A549 (cell line): ENCODE results near the gene ZFPM1. TPM values are rescaled to one million over a fixed set of nuclear protein-coding genes. Genes with fewer than 3 reads are reported as not detected.
A peak's percentile ranks its signal among the peaks of the same experiment; 100 is the strongest.

Experiments
- ATAC-seq, 2 experiments: fragments of 200-7000 bp in 1 of 2; fragments of >200 bp in 1 of 2; cut with Nextera tagmentation in 1 of 2; cut with Tn5 transposase in 1 of 2; 3 replicates each; pipeline versions ENCODE4 v1.8.0 to v1.9.1; 2018 to 2020; ENCODE audit warnings: mild to moderate bottlenecking in 1 of 2, moderate library complexity in 1 of 2
- CTCF ChIA-PET: fragments of 300-600 bp; sonication (Branson Sonifier 250); formaldehyde crosslinking; extraction: SDS; loops from one replicate; lab custom pipeline; 2021; ENCODE audit warnings: antibody characterized with exemption, inconsistent platforms; lab: Yijun Ruan, JAX
- POLR2A ChIA-PET: fragments of 350-600 bp; formaldehyde crosslinking; extraction: SDS; loops from one replicate; lab custom pipeline; 2021; ENCODE audit warnings: antibody characterized with exemption, inconsistent platforms; lab: Yijun Ruan, JAX
- DNase-seq, 2 experiments: peaks; one replicate each; pipeline versions ENCODE4 v3.0.0 to v3.0.0-alpha.2; 2011 to 2016; ENCODE audit warnings: low read depth in 1 of 2, low spot score in 1 of 2
- FAIRE-seq: peaks from 2 replicates; lab custom pipeline; 2011; peaks lifted over from hg19 to GRCh38; lab: Jason Lieb, UNC
- H3K27ac ChIP-seq, 2 experiments: fragments of >200 bp; sonication (Bioruptor Twin); formaldehyde crosslinking; 3 replicates each; pipeline ENCODE4 v1.5.1; 2016 to 2017
- H3K4me1 ChIP-seq: fragments of >200 bp; sonication (Bioruptor Twin); formaldehyde crosslinking; 3 replicates; pipeline ENCODE4 v1.6.1; 2016
- H3K4me2 ChIP-seq: fragments of >200 bp; sonication (Bioruptor Twin); formaldehyde crosslinking; 3 replicates; pipeline ENCODE4 v1.6.1; 2016
- H3K4me3 ChIP-seq: fragments of >200 bp; sonication (Bioruptor Twin); formaldehyde crosslinking; 3 replicates; pipeline ENCODE4 v1.5.1; 2016
- H3K9me3 ChIP-seq: fragments of >200 bp; sonication (Bioruptor Twin); formaldehyde crosslinking; 3 replicates; pipeline ENCODE4 v1.6.1; 2016
- BHLHE40 ChIP-seq: IDR thresholded peaks from 2 replicates; pipeline ENCODE4 v1.6.1; 2012; ENCODE audit warnings: low read depth, low read length, inconsistent platforms
- CEBPB ChIP-seq, 2 experiments: fragments of >200 bp in 1 of 2; sonication (Bioruptor Twin) in 1 of 2; formaldehyde crosslinking in 1 of 2; IDR thresholded peaks; 2 replicates each; pipeline ENCODE4 v1.6.1; 2012 to 2016
- EHF ChIP-seq: fragments of 250-450 bp; sonication (Bioruptor Pico); IDR thresholded peaks from 2 replicates; pipeline ENCODE4 v1.5.0; 2020; ENCODE audit warnings: mild to moderate bottlenecking
- EHMT2 ChIP-seq: fragments of 200-600 bp; sonication (generic); IDR thresholded peaks from 2 replicates; pipeline ENCODE4 v1.6.1; 2016; ENCODE audit warnings: antibody characterized with exemption, low read depth, mild to moderate bottlenecking, moderate library complexity
- FOXS1 ChIP-seq: fragments of 250-450 bp; sonication (Bioruptor Pico); IDR thresholded peaks from 2 replicates; pipeline ENCODE4 v1.5.0; 2020; ENCODE audit warnings: mild to moderate bottlenecking, moderate library complexity
- GATA3 ChIP-seq: IDR thresholded peaks from 2 replicates; pipeline ENCODE4 v1.6.1; 2012; ENCODE audit warnings: borderline replicate concordance
- HOXB5 ChIP-seq: fragments of 250-450 bp; sonication (Bioruptor Pico); IDR thresholded peaks from 2 replicates; pipeline ENCODE4 v1.5.0; 2020; ENCODE audit warnings: mild to moderate bottlenecking, moderate library complexity
- JUN ChIP-seq, 2 experiments: fragments of >200 bp; sonication (Bioruptor Twin); formaldehyde crosslinking; IDR thresholded peaks; 2 replicates in 1 of 2; 3 replicates in 1 of 2; pipeline ENCODE4 v1.6.1; 2016 to 2017
- KDM1A ChIP-seq: fragments of 200-600 bp; sonication (generic); IDR thresholded peaks from 2 replicates; pipeline ENCODE4 v1.6.1; 2016; ENCODE audit warnings: low read depth, mild to moderate bottlenecking
- KDM5A ChIP-seq: fragments of 200-600 bp; sonication (generic); IDR thresholded peaks from 2 replicates; pipeline ENCODE4 v1.6.1; 2016; ENCODE audit warnings: antibody characterized with exemption, mild to moderate bottlenecking
- MYC ChIP-seq: IDR thresholded peaks from 2 replicates; pipeline ENCODE4 v1.6.1; 2012; ENCODE audit warnings: mild to moderate bottlenecking, inconsistent platforms, low read length, improper control_type of control experiment, borderline replicate concordance
- NR3C1 ChIP-seq: fragments of >200 bp; sonication (Bioruptor Twin); formaldehyde crosslinking; IDR thresholded peaks from 3 replicates; pipeline ENCODE4 v1.6.1; 2017
- POLR2A ChIP-seq: IDR thresholded peaks from 2 replicates; pipeline ENCODE4 v1.6.1; 2012; ENCODE audit warnings: mild to moderate bottlenecking, low read length
- POLR2AphosphoS2 ChIP-seq: conservative IDR thresholded peaks from 2 replicates; pipeline ENCODE4 v1.6.1; 2012; ENCODE audit warnings: low read length, improper control_type of control experiment, inconsistent platforms
- RAD21 ChIP-seq, 2 experiments: fragments of >200 bp in 1 of 2; sonication (Bioruptor Twin) in 1 of 2; formaldehyde crosslinking in 1 of 2; IDR thresholded peaks in 1 of 2; conservative IDR thresholded peaks in 1 of 2; 2 replicates in 1 of 2; 3 replicates in 1 of 2; pipeline ENCODE4 v1.6.1; 2012 to 2018; ENCODE audit warnings: inconsistent platforms in 1 of 2
- RNF2 ChIP-seq: fragments of 200-600 bp; sonication (generic); IDR thresholded peaks from 2 replicates; pipeline ENCODE4 v1.6.1; 2016; ENCODE audit warnings: low read depth, mild to moderate bottlenecking, antibody characterized with exemption, moderate library complexity, borderline replicate concordance
- SMC3 ChIP-seq: fragments of >200 bp; sonication (Bioruptor Twin); formaldehyde crosslinking; IDR thresholded peaks from 3 replicates; pipeline ENCODE4 v1.6.1; 2018; ENCODE audit warnings: inconsistent platforms
- SREBF2 ChIP-seq: fragments of 450-650 bp; IDR thresholded peaks from 2 replicates; pipeline ENCODE4 v1.6.1; 2014; ENCODE audit warnings: mild to moderate bottlenecking, moderate library complexity
- ZNF302 ChIP-seq: fragments of 250-450 bp; sonication (Bioruptor Pico); IDR thresholded peaks from 2 replicates; pipeline ENCODE4 v1.9.0; 2021; ENCODE audit warnings: inconsistent platforms, mild to moderate bottlenecking, moderate library complexity
- WGBS: methylation state at CpG from one replicate; pipeline ENCODE4 v1.1.6; 2017; ENCODE audit errors: missing lambda C conversion rate; 5-methylcytosine and 5-hydroxymethylcytosine counted together
- polyA plus RNA-seq, 4 experiments: library from polyadenylated mRNA; depleted of rRNA in 3 of 4; stranded (reverse); fragments of >200 nt; fragmentation: RNase III in 1 of 4; extraction: RNeasy Plus Mini Kit Qiagen cat#74134 plus additional on column Dnase treatment in 1 of 4; gene quantifications; 2 replicates in 3 of 4; 3 replicates in 1 of 4; pipeline ENCODE4 v1.2.3, GENCODE V29; 2011 to 2017
- TF ChIP-seq, protein P1 (sequence below): IDR thresholded peaks from 2 replicates; pipeline ENCODE4 v1.6.1; 2012; ENCODE audit warnings: low read depth, borderline replicate concordance
- TF ChIP-seq, protein P2 (sequence below): fragments of 250-450 bp; sonication (Bioruptor Pico); IDR thresholded peaks from 2 replicates; pipeline ENCODE4 v1.5.0; 2020; ENCODE audit warnings: low read depth, mild to moderate bottlenecking, moderate library complexity
- TF ChIP-seq, protein P3 (sequence below): fragments of 200-600 bp; sonication (generic); IDR thresholded peaks from 2 replicates; pipeline ENCODE4 v1.6.1; 2016; ENCODE audit warnings: antibody characterized with exemption, mild to moderate bottlenecking, moderate library complexity
- TF ChIP-seq, protein P4 (sequence below): IDR thresholded peaks from 2 replicates; pipeline ENCODE4 v1.6.1; 2012
- TF ChIP-seq, protein P5 (sequence below): fragments of 450-650 bp; IDR thresholded peaks from 2 replicates; pipeline ENCODE4 v1.6.1; 2014; ENCODE audit warnings: antibody characterized with exemption

The ZFPM1 gene
- polyA plus RNA-seq, 2 of the 4 experiments (the other 2 are of a cell fraction), result 0.36 to 2.5 TPM

DNA sequence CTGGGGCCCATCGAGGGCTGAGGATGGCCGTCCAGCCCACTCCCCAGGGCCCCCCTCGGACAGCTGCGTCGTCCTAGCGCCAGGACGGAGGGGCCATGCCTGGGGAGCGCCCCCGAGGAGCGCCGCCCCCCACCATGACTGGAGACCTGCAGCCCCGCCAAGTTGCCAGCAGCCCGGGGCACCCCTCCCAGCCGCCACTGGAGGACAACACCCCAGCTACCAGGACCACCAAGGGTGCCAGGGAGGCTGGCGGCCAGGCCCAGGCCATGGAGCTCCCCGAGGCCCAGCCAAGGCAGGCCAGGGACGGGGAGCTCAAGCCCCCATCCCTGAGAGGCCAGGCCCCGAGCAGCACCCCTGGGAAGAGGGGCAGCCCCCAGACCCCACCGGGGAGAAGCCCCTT, 25.7 kb upstream of the ZFPM1 start:
- ATAC-seq, result no peak
- Histone ChIP-seq H3K9me3 (no peaks in the 10 kb centered on the region), H3K4me2 (no peak overlapping the region), H3K27ac (no peak overlapping the region; a peak in 1 of 6 replicates), H3K4me3 (no peak overlapping the region), H3K4me1 (no peaks in the 10 kb centered on the region)
- ChIA-PET POLR2A (no interaction called here), CTCF (interaction anchor here (0.8 to 3.1 kb wide), 4 partner anchors 9 to 45 kb away, joined by 3 to 27 read pairs (median 5); partner anchors contain the start of gene ZNF469)
- no peak for DNase-seq
- TF ChIP-seq SMC3 (no peak), SREBF2 (no peak), KDM5A (no peak), POLR2A (no peak), ZNF302 (no peak), EHF (no peak), BHLHE40 (no peak), HOXB5 (CRISPR knock-in tag) (no peak), RAD21 (conservative IDR thresholded peaks at IDR 0.05 in 1 of 2, IDR thresholded peaks at IDR 0.05 in 1 of 2) (no peak), POLR2AphosphoS2 (no peak), RNF2 (no peak), FOXS1 (no peak), NR3C1 (no peak), EHMT2 (no peak)
- TF ChIP-seq, protein P1, sequence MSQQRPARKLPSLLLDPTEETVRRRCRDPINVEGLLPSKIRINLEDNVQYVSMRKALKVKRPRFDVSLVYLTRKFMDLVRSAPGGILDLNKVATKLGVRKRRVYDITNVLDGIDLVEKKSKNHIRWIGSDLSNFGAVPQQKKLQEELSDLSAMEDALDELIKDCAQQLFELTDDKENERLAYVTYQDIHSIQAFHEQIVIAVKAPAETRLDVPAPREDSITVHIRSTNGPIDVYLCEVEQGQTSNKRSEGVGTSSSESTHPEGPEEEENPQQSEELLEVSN, result no peak
- TF ChIP-seq, protein P2, sequence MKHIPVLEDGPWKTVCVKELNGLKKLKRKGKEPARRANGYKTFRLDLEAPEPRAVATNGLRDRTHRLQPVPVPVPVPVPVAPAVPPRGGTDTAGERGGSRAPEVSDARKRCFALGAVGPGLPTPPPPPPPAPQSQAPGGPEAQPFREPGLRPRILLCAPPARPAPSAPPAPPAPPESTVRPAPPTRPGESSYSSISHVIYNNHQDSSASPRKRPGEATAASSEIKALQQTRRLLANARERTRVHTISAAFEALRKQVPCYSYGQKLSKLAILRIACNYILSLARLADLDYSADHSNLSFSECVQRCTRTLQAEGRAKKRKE (CRISPR knock-in tag), result no peak
- FAIRE-seq, result no peak
- no CpG with 5 or more reads among the region's 19 CpGs for WGBS

DNA sequence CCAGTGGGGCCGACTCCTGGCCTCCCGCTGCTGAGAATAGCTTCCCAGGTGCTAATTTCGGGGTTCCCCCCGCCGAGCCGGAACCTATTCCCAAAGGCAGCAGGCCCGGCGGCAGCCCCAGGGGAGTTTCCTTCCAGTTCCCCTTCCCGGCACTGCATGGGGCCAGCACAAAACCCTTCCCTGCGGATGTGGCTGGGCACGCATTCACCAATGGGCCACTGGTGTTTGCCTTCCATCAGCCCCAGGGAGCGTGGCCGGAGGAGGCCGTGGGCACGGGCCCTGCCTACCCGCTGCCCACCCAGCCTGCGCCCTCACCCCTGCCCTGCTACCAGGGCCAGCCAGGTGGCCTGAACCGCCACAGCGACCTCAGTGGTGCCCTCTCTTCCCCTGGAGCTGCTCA, 24.9 kb upstream of the ZFPM1 start:
- no peaks in the 10 kb centered on the region for H3K9me3 ChIP-seq
- FAIRE-seq (no peak), DNase-seq (no peak), ATAC-seq (no peak)
- ChIA-PET POLR2A (no interaction called here), CTCF (interaction anchor here (0.8 to 3.1 kb wide), 4 partner anchors 9 to 45 kb away, joined by 3 to 27 read pairs (median 5); partner anchors contain the start of gene ZNF469)
- no peak for TF ChIP-seq JUN (IDR thresholded peaks at IDR 0.05)
- TF ChIP-seq, protein P3, sequence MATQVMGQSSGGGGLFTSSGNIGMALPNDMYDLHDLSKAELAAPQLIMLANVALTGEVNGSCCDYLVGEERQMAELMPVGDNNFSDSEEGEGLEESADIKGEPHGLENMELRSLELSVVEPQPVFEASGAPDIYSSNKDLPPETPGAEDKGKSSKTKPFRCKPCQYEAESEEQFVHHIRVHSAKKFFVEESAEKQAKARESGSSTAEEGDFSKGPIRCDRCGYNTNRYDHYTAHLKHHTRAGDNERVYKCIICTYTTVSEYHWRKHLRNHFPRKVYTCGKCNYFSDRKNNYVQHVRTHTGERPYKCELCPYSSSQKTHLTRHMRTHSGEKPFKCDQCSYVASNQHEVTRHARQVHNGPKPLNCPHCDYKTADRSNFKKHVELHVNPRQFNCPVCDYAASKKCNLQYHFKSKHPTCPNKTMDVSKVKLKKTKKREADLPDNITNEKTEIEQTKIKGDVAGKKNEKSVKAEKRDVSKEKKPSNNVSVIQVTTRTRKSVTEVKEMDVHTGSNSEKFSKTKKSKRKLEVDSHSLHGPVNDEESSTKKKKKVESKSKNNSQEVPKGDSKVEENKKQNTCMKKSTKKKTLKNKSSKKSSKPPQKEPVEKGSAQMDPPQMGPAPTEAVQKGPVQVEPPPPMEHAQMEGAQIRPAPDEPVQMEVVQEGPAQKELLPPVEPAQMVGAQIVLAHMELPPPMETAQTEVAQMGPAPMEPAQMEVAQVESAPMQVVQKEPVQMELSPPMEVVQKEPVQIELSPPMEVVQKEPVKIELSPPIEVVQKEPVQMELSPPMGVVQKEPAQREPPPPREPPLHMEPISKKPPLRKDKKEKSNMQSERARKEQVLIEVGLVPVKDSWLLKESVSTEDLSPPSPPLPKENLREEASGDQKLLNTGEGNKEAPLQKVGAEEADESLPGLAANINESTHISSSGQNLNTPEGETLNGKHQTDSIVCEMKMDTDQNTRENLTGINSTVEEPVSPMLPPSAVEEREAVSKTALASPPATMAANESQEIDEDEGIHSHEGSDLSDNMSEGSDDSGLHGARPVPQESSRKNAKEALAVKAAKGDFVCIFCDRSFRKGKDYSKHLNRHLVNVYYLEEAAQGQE, result no peak
- no peak for TF ChIP-seq GATA3
- no peak for TF ChIP-seq KDM1A
- TF ChIP-seq MYC, result no peak
- TF ChIP-seq RNF2, result no peak
- TF ChIP-seq, protein P4, sequence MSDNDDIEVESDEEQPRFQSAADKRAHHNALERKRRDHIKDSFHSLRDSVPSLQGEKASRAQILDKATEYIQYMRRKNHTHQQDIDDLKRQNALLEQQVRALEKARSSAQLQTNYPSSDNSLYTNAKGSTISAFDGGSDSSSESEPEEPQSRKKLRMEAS, result no peak
- no peak for TF ChIP-seq SMC3
- no peak for TF ChIP-seq EHF
- no peak for TF ChIP-seq CEBPB (IDR thresholded peaks at IDR 0.05)
- TF ChIP-seq, protein P5, sequence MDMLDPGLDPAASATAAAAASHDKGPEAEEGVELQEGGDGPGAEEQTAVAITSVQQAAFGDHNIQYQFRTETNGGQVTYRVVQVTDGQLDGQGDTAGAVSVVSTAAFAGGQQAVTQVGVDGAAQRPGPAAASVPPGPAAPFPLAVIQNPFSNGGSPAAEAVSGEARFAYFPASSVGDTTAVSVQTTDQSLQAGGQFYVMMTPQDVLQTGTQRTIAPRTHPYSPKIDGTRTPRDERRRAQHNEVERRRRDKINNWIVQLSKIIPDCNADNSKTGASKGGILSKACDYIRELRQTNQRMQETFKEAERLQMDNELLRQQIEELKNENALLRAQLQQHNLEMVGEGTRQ, result no peak
- H3K27ac ChIP-seq, result 0 out of 6 replicates have a peak overlapping the region, but pooled peaks of 1 of the 2 experiments have one; percentile 17
- no peak overlapping the region for H3K4me2 ChIP-seq
- no peak overlapping the region for H3K4me3 ChIP-seq
- WGBS, result 86% methylated on average over 18 of the region's 19 CpGs
- no peaks in the 10 kb centered on the region for H3K4me1 ChIP-seq
